Stimulated activated CD8-positive, alpha-beta memory T cell treated with anti-CD3 and anti-CD28 coated beads, Interleukin-12 subunit alpha, Interleukin-12 subunit beta, amount 100 ng/mL, for 1 hour (primary cell): Measurements from ENCODE around the gene AOC2.
"Not testable (repeated sequence)": the region's sequence is repeated elsewhere in the genome, so short reads cannot be mapped to it uniquely, and the experiment has no call there.

Source experiments
- DNase-seq: peaks from one replicate; pipeline ENCODE4 v3.0.0-alpha.2; 2020; ENCODE audit warnings: low read depth

The AOC2 gene

GRCh38 chr17:42883802-42884558 is 39.6 kb downstream of the AOC2 start:
- DNase-seq = no peak

GRCh38 chr17:42885806-42886205 is 41.4 kb downstream of the AOC2 start:
- DNase-seq = not testable (repeated sequence)

- no peak for DNase-seq
Observed at GRCh38 chr17:42886283-42887176, 42.1 kb downstream of the AOC2 start.

- no peak for DNase-seq
Observed at GRCh38 chr17:42889809-42890208, 45.4 kb downstream of the AOC2 start.

GRCh38 chr17:42891539-42892152 is 47.3 kb downstream of the AOC2 start:
- DNase-seq = no peak

- DNase-seq = no peak
Observed at GRCh38 chr17:42893359-42893758, 49.0 kb downstream of the AOC2 start.

- no peak for DNase-seq
Observed at GRCh38 chr17:42894283-42895184, 50.2 kb downstream of the AOC2 start.

- DNase-seq = no peak
Observed at GRCh38 chr17:42895185-42895555, 50.8 kb downstream of the AOC2 start.

GRCh38 chr17:42898147-42898811 is 53.9 kb downstream of the AOC2 start:
- no peak for DNase-seq

- not testable (repeated sequence) for DNase-seq
Observed at GRCh38 chr17:42899981-42900380, 55.6 kb downstream of the AOC2 start.
